DOHH2 (cell line): Measurements from ENCODE around the gene ZSCAN5A.

Experiments used
- H3F3A ChIP-seq: fragments of 200-600 bp; sonication (generic), shearing (Covaris generic); 2 replicates; pipeline ENCODE4 v1.6.0; 2016; ENCODE audit warnings: antibody characterized with exemption, mild to moderate bottlenecking; ENCODE audit not compliant: control insufficient read depth, insufficient read depth
- H3K27ac ChIP-seq: fragments of 200-600 bp; sonication (generic); 2 replicates; pipeline ENCODE4 v1.5.1; 2014; ENCODE audit warnings: low read depth, mild to moderate bottlenecking, low read length, moderate library complexity
- H3K27me3 ChIP-seq: fragments of 200-600 bp; sonication (generic); 2 replicates; pipeline ENCODE4 v1.6.1; 2014; ENCODE audit warnings: mild to moderate bottlenecking, low read length, mixed read lengths; ENCODE audit not compliant: control insufficient read depth
- H3K36me3 ChIP-seq: fragments of 200-600 bp; sonication (generic); 2 replicates; pipeline ENCODE4 v1.6.1; 2014; ENCODE audit warnings: mild to moderate bottlenecking, low read length, moderate library complexity, mixed read lengths; ENCODE audit not compliant: control insufficient read depth
- H3K4me1 ChIP-seq: fragments of 200-600 bp; sonication (generic); 2 replicates; pipeline ENCODE4 v1.6.1; 2014; ENCODE audit warnings: mild to moderate bottlenecking, low read length, mixed read lengths; ENCODE audit not compliant: control insufficient read depth
- H3K4me2 ChIP-seq: fragments of 200-600 bp; sonication (generic); 2 replicates; pipeline ENCODE4 v1.6.0; 2014; ENCODE audit warnings: mild to moderate bottlenecking, low read length, moderate library complexity
- H3K4me3 ChIP-seq: fragments of 200-600 bp; sonication (generic); 2 replicates; pipeline ENCODE4 v1.5.1; 2014; ENCODE audit warnings: mild to moderate bottlenecking, low read length, mixed read lengths
- H3K79me2 ChIP-seq: fragments of 200-600 bp; sonication (generic); 2 replicates; pipeline ENCODE4 v1.6.1; 2014; ENCODE audit warnings: mild to moderate bottlenecking, low read length, mixed read lengths; ENCODE audit not compliant: control insufficient read depth
- H3K9me2 ChIP-seq: fragments of 200-600 bp; sonication (generic); replicated peaks from 2 replicates; pipeline ENCODE4 v1.6.1; 2014; ENCODE audit warnings: mild to moderate bottlenecking, low read length, mixed read lengths; ENCODE audit not compliant: control insufficient read depth
- H3K9me3 ChIP-seq: fragments of 200-600 bp; sonication (generic); 2 replicates; pipeline ENCODE4 v1.6.1; 2014; ENCODE audit warnings: antibody characterized with exemption, low read length, mixed read lengths; ENCODE audit not compliant: control insufficient read depth, insufficient read depth
- H4K20me1 ChIP-seq: fragments of 200-600 bp; sonication (generic); 2 replicates; pipeline ENCODE4 v1.6.0; 2014; ENCODE audit warnings: low read depth, mild to moderate bottlenecking, antibody characterized with exemption, low read length, moderate library complexity; ENCODE audit not compliant: control insufficient read depth, insufficient read depth
- EZH2phosphoT487 ChIP-seq: fragments of 200-600 bp; sonication (generic); IDR thresholded peaks from 2 replicates; pipeline ENCODE4 v1.6.1; 2017; ENCODE audit warnings: borderline replicate concordance, mild to moderate bottlenecking, antibody characterized with exemption, low read length, moderate library complexity, mixed read lengths
- TF ChIP-seq, protein P1 (sequence below): fragments of 200-600 bp; sonication (generic); IDR thresholded peaks from one replicate; pipeline ENCODE4 v1.5.1; 2014; ENCODE audit warnings: antibody characterized with exemption, mild to moderate bottlenecking, low read depth, low read length; ENCODE audit not compliant: poor library complexity, severe bottlenecking

The ZSCAN5A gene

DNA sequence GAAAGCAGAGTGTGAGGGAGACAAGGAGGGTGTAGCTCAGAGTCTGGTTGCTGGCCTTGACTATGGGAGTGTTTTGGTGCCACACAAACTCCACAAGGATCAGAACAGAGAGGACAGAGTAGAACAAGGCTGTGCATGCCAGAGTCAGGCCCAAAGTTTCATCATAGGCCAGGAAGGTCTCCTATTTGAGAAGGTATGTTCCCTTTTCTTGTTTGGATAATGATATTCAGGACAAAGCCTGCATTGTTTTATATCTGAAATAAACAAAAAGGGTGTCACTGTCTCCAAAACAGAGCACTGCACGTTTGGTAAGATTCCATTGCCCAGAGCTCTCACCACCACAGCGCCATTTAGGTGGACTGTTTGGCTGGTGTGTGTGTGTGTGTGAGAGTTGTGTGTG is 3.1 kb upstream of the ZSCAN5A start:
- no peak overlapping the region for H3K27ac ChIP-seq
- H3K79me2 ChIP-seq = peaks cover 6% of the 10 kb centered on the region
- H3K27me3 ChIP-seq = no peaks in the 10 kb centered on the region
- peaks cover 35% of the 10 kb centered on the region for H3K4me1 ChIP-seq
- H3F3A ChIP-seq = no peaks in the 10 kb centered on the region
- H3K36me3 ChIP-seq = no peaks in the 10 kb centered on the region
- no peak overlapping the region for H3K4me2 ChIP-seq
- no peaks in the 10 kb centered on the region for H3K9me3 ChIP-seq
- H3K9me2 ChIP-seq = no peaks in the 10 kb centered on the region
- TF ChIP-seq, protein P1, sequence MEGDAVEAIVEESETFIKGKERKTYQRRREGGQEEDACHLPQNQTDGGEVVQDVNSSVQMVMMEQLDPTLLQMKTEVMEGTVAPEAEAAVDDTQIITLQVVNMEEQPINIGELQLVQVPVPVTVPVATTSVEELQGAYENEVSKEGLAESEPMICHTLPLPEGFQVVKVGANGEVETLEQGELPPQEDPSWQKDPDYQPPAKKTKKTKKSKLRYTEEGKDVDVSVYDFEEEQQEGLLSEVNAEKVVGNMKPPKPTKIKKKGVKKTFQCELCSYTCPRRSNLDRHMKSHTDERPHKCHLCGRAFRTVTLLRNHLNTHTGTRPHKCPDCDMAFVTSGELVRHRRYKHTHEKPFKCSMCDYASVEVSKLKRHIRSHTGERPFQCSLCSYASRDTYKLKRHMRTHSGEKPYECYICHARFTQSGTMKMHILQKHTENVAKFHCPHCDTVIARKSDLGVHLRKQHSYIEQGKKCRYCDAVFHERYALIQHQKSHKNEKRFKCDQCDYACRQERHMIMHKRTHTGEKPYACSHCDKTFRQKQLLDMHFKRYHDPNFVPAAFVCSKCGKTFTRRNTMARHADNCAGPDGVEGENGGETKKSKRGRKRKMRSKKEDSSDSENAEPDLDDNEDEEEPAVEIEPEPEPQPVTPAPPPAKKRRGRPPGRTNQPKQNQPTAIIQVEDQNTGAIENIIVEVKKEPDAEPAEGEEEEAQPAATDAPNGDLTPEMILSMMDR = no peak
- no peak for TF ChIP-seq EZH2phosphoT487
- no peak overlapping the region for H3K4me3 ChIP-seq
- H4K20me1 ChIP-seq = no peaks in the 10 kb centered on the region

DNA sequence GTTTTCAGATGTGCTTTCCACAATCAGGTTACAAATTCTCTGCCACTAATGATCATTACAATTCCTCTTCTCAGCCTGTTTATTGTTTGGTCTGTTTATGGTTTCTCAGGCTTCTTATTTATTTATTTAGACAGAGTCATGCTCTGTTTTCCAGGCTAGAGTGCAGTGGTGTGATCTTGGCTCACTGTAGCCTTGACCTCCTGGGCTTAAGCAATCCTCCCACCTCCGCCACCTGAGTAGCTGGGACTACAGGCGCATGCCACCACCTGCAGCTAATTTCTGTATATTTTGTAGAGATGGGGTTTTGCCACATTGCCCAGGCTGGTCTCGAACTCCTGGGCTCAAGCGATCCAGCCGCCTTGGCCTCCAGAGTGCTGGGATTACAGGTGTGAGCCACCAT is 2.1 kb upstream of the ZSCAN5A start:
- H3K27ac ChIP-seq = no peak overlapping the region
- no peaks in the 10 kb centered on the region for H4K20me1 ChIP-seq
- H3K36me3 ChIP-seq = peaks cover 3% of the 10 kb centered on the region; the same call in 1 of the 2 replicates
- H3F3A ChIP-seq = no peaks in the 10 kb centered on the region
- no peak overlapping the region for H3K4me2 ChIP-seq
- no peaks in the 10 kb centered on the region for H3K27me3 ChIP-seq
- peaks cover 28% of the 10 kb centered on the region for H3K4me1 ChIP-seq
- no peak overlapping the region for H3K4me3 ChIP-seq
- no peaks in the 10 kb centered on the region for H3K9me3 ChIP-seq
- H3K9me2 ChIP-seq = no peaks in the 10 kb centered on the region
- H3K79me2 ChIP-seq = peaks cover 6% of the 10 kb centered on the region
- no peak for TF ChIP-seq EZH2phosphoT487
- TF ChIP-seq, protein P1 = no peak

DNA sequence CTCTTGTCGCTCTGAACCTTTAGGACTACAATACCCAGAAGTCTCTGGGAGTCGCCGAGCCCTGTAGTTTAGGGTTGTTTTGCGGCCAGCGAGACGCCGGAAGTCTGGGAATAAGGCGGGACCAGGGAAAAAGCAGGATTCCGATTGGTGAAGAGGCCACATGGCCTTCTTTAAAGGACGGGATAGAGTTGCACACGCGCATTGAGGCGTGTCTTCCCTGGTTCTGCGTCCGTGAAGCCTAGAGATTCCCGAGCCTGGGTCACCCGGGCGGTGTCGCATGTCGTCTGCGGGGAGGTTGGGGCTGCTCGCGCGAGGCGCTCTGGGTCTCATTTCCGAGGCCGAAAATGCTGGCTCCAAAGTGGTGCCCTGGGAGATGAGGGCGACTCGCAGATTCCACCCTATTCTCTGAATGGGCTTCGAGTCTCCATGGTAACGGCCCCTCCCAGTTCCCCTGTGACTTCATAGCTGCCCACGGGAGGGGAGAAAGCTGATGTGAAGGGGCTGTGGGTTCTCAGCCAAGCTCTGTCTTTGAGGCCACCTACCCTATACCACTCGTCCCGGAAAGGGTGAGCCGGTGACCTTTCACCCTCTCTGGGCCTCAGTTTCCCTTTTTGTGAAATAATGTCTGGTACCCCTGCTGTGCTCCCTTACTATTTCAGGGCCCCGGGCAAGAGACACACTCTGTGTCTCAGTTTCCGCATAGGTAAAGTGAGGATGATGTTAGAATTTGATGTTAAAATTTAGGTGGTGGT is 614 bp upstream of the ZSCAN5A start:
- Histone ChIP-seq H3F3A (no peaks in the 10 kb centered on the region), H4K20me1 (no peaks in the 10 kb centered on the region), H3K9me2 (no peaks in the 10 kb centered on the region), H3K4me3 (peak overlapping the region; percentile 93), H3K27me3 (no peaks in the 10 kb centered on the region), H3K4me2 (peak overlapping the region; percentile 93), H3K27ac (peak overlapping the region; percentile 82), H3K36me3 (peaks cover 3% of the 10 kb centered on the region; the same call in 1 of the 2 replicates), H3K79me2 (peaks cover 6% of the 10 kb centered on the region), H3K4me1 (peaks cover 24% of the 10 kb centered on the region), H3K9me3 (no peaks in the 10 kb centered on the region)
- no peak for TF ChIP-seq EZH2phosphoT487
- TF ChIP-seq, protein P1 = no peak
